ENCODE results near the gene SLC12A7. TPM values are rescaled to one million over a fixed set of nuclear protein-coding genes. Genes with fewer than 3 reads are reported as not detected.

SLC12A7 gene
- total RNA-seq, 1 experiment from 2014 or later = 30.8 TPM

GRCh38 chr5:1101961-1102713, 9.7 kb downstream of the SLC12A7 start:
- Mint-ChIP-seq H3K4me1 (peaks cover 50 to 81% of the 10 kb centered on the region in 2 experiments), H3K27ac (peak overlapping the region in 2 of 3 experiments; percentile 92; a peak in 5 of 7 replicates), H3K4me3 (peak overlapping the region in 1 of 2 experiments; percentile 38; a peak in 2 of 5 replicates), H3K36me3 (ENCODE audit: insufficient read depth in 1 of 3, low read depth in 3 of 3) (peaks cover 0 to 6% (median 0%) of the 10 kb centered on the region in 3 experiments; a peak in 2 of 7 replicates), H3K9me3 (no peaks in the 10 kb centered on the region), H3K27me3 (ENCODE audit: low read depth) (no peaks in the 10 kb centered on the region; the same call in 1 of the 2 replicates)
- Histone ChIP-seq H3K4me1 (ENCODE audit: insufficient read depth, low read length) (peaks cover 6% of the 10 kb centered on the region; the same call in 1 of the 2 replicates), H3K56ac (ENCODE audit: insufficient read length, low read depth, low read length) (no peak overlapping the region), H4K20me1 (ENCODE audit: control insufficient read depth, insufficient read depth, insufficient read length) (peaks cover 3% of the 10 kb centered on the region), H4K91ac (ENCODE audit: insufficient read length, low read depth, low read length) (no peak overlapping the region), H2AFZ (ENCODE audit: low read length) (no peak overlapping the region), H2AK5ac (ENCODE audit: insufficient read length, low read length) (no peak overlapping the region), H4K8ac (replicated peaks; ENCODE audit: insufficient read length, low read depth, low read length) (no peak overlapping the region), H3K79me2 (ENCODE audit: insufficient read depth, low read length) (peaks cover 3% of the 10 kb centered on the region; the same call in 1 of the 2 replicates), H4K5ac (ENCODE audit: insufficient read length, low read depth, low read length) (no peak overlapping the region), H3T11ph (ENCODE audit: low read length) (no peak overlapping the region), H2BK120ac (ENCODE audit: low read depth, low read length, poor library complexity, severe bottlenecking) (no peak overlapping the region), H3K9ac (ENCODE audit: extremely low read depth, insufficient read length, low read length) (no peak overlapping the region), H3K14ac (ENCODE audit: insufficient read depth, low read length) (no peak overlapping the region; the same call in 1 of the 2 replicates), H3K79me1 (ENCODE audit: insufficient read depth, low read depth, low read length, poor library complexity, severe bottlenecking) (peaks cover 3% of the 10 kb centered on the region), H3K27ac (ENCODE audit: insufficient read length, low read depth, low read length) (no peak overlapping the region), H3K18ac (ENCODE audit: insufficient read length, low read depth, low read length) (no peak overlapping the region), H3K4ac (ENCODE audit: low read depth, low read length) (no peak overlapping the region), H2BK12ac (ENCODE audit: insufficient read length, low read depth, low read length) (no peak overlapping the region), H2BK5ac (ENCODE audit: insufficient read length, low read length) (no peak overlapping the region), H2BK15ac (ENCODE audit: low read depth, low read length) (no peak overlapping the region), H3K9me3 (ENCODE audit: control insufficient read depth, low read depth, low read length) (no peaks in the 10 kb centered on the region), H3K23me2 (ENCODE audit: insufficient read length, low read depth, low read length, poor library complexity, severe bottlenecking) (no peaks in the 10 kb centered on the region), H3K4me2 (ENCODE audit: insufficient read depth, insufficient read length, low read length) (no peak overlapping the region), H3K27me3 (ENCODE audit: insufficient read depth, low read length) (no peaks in the 10 kb centered on the region), H3K23ac (ENCODE audit: insufficient read length, low read depth, low read length) (no peak overlapping the region), H2BK20ac (ENCODE audit: low read depth, low read length, poor library complexity, severe bottlenecking) (no peak overlapping the region)
- TF ChIP-seq CTCF (conservative IDR thresholded peaks at IDR 0.05) = no peak
- no peak for DNase-seq
- no CpG with 5 or more reads among the region's 23 CpGs for WGBS (ENCODE audit: extremely low coverage, insufficient read length, low lambda C conversion rate)

Measured in H9 (cell line).